NCI-H1092 (cell line): Measurements from ENCODE around the gene FARS2.
"Not testable (repeated sequence)": the region's sequence is repeated elsewhere in the genome, so short reads cannot be mapped to it uniquely, and the experiment has no call there.

Source experiments
- DNase-seq: peaks from one replicate; lab custom pipeline; 2025; lab: John Stamatoyannopoulos, UW

The FARS2 gene

GRCh38 chr6:5540370-5540769, 279.1 kb downstream of the FARS2 start:
- no peak for DNase-seq

GRCh38 chr6:5541025-5541424, 279.7 kb downstream of the FARS2 start:
- DNase-seq = no peak

GRCh38 chr6:5541751-5542432, 280.6 kb downstream of the FARS2 start:
- DNase-seq = no peak

- no peak for DNase-seq
Observed at GRCh38 chr6:5547556-5547955, 286.2 kb downstream of the FARS2 start.

GRCh38 chr6:5550631-5551030, 289.3 kb downstream of the FARS2 start:
- DNase-seq = no peak

GRCh38 chr6:5552243-5552642, 290.9 kb downstream of the FARS2 start:
- DNase-seq = no peak

GRCh38 chr6:5553767-5554166, 292.5 kb downstream of the FARS2 start:
- no peak for DNase-seq

GRCh38 chr6:5554226-5554625, 292.9 kb downstream of the FARS2 start:
- no peak for DNase-seq

- no peak for DNase-seq
Observed at GRCh38 chr6:5556011-5556410, 294.7 kb downstream of the FARS2 start.

- DNase-seq = no peak
Observed at GRCh38 chr6:5557506-5557905, 296.2 kb downstream of the FARS2 start.

- DNase-seq = no peak
Observed at GRCh38 chr6:5559651-5560050, 298.3 kb downstream of the FARS2 start.

- no peak for DNase-seq
Observed at GRCh38 chr6:5562277-5562676, 301.0 kb downstream of the FARS2 start.

- DNase-seq = no peak
Observed at GRCh38 chr6:5563086-5563485, 301.8 kb downstream of the FARS2 start.

GRCh38 chr6:5564746-5565145, 303.4 kb downstream of the FARS2 start:
- DNase-seq = not testable (repeated sequence)

GRCh38 chr6:5565971-5566370, 304.7 kb downstream of the FARS2 start:
- no peak for DNase-seq

GRCh38 chr6:5566718-5567117, 305.4 kb downstream of the FARS2 start:
- DNase-seq = no peak

GRCh38 chr6:5567352-5567751, 306.0 kb downstream of the FARS2 start:
- DNase-seq = no peak

- no peak for DNase-seq
Observed at GRCh38 chr6:5567890-5568289, 306.6 kb downstream of the FARS2 start.

GRCh38 chr6:5569491-5569890, 308.2 kb downstream of the FARS2 start:
- DNase-seq = no peak

GRCh38 chr6:5570641-5571040, 309.3 kb downstream of the FARS2 start:
- DNase-seq = no peak

GRCh38 chr6:5580736-5581581, 319.6 kb downstream of the FARS2 start:
- no peak for DNase-seq

GRCh38 chr6:5582762-5583161, 321.4 kb downstream of the FARS2 start:
- DNase-seq = no peak

GRCh38 chr6:5583528-5583927, 322.2 kb downstream of the FARS2 start:
- DNase-seq = no peak

- DNase-seq = no peak
Observed at GRCh38 chr6:5584078-5584482, 322.8 kb downstream of the FARS2 start.
